ENCODE results near the gene PPP1CA.

Gene PPP1CA

DNA sequence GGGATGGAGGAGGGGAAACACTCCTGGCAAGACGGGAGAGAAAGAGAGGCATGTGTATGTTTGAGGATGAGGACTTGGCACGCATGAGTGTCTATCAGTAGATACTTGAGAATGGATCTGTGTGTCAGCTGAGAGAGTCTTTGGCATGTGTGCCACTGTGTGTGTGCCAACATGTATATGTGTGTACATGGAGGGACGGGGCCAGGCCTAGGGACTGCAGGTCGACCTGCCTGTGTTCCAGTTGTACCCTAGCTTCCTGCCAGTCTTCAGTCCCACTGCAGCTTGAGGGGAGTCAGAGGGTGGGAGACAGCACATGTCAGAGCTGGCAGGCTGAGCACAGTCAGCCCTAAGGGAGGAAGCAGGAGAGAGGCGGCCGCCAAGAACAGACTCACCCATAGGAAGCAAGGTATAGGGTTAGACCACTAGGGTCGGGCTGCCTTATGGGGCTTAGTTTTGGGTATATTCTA lies 33.9 kb downstream of the PPP1CA start:
- Mint-ChIP-seq H3K27me3 (no peaks in the 10 kb centered on the region), H3K36me3 (peaks cover 45% of the 10 kb centered on the region), H3K27ac (peak overlapping the region; percentile 64), H3K4me1 (peaks cover 87% of the 10 kb centered on the region), H3K9me3 (no peaks in the 10 kb centered on the region), H3K4me3 (peak overlapping the region; percentile 39)
- no peak for ATAC-seq

DNA sequence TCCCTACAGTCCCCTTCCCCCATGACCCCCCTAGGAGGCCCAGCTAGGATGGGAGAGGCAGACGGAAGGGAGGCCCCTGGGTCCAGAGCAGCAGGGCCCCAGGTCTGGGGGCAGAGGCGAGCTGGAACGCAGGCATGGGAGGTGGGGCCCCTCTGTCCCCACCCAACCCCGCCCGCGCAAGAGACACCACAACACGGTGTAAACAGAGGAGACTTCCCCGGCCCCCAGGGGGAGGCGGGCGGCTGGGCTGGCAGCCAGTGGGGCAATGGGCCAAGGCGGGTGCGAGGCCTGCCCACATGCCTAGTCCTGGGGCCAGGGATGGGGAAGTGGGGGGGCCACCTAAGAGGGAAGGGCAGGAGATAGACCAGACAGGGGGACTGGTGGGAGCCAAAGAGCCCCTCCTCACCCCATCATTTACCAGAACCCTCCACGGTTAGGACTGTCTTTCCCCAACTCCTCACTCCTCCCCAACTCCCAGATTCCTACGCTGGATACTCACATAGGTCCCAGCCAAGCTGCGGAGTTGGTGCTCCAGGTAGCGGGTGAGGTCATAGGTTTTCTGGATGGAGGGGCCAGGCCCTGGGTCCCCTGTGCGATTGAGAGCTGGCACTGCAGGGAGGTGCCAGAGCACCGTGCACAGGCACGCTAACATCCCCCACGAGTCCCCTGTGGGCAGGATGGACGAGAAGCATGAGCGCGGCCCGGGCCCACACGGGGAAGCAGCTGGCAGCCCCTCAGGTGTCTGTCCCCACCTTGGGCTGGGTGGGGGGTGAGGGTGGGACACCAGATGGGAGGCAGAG lies 34.5 kb downstream of the PPP1CA start:
- ATAC-seq, result no peak
- peak overlapping the region; percentile 19 for H3K4me3 Mint-ChIP-seq
- no peaks in the 10 kb centered on the region for H3K9me3 Mint-ChIP-seq
- no peaks in the 10 kb centered on the region for H3K27me3 Mint-ChIP-seq
- peaks cover 94% of the 10 kb centered on the region for H3K4me1 Mint-ChIP-seq
- H3K27ac Mint-ChIP-seq, result peak overlapping the region; percentile 64
- peaks cover 47% of the 10 kb centered on the region for H3K36me3 Mint-ChIP-seq

GRCh38 chr11:67366546-67366945 lies 35.1 kb downstream of the PPP1CA start:
- Mint-ChIP-seq H3K4me1 (peaks cover 94% of the 10 kb centered on the region), H3K9me3 (no peaks in the 10 kb centered on the region), H3K27ac (peak overlapping the region; percentile 64), H3K27me3 (no peaks in the 10 kb centered on the region), H3K4me3 (no peak overlapping the region), H3K36me3 (peaks cover 47% of the 10 kb centered on the region)
- ATAC-seq, result no peak

DNA sequence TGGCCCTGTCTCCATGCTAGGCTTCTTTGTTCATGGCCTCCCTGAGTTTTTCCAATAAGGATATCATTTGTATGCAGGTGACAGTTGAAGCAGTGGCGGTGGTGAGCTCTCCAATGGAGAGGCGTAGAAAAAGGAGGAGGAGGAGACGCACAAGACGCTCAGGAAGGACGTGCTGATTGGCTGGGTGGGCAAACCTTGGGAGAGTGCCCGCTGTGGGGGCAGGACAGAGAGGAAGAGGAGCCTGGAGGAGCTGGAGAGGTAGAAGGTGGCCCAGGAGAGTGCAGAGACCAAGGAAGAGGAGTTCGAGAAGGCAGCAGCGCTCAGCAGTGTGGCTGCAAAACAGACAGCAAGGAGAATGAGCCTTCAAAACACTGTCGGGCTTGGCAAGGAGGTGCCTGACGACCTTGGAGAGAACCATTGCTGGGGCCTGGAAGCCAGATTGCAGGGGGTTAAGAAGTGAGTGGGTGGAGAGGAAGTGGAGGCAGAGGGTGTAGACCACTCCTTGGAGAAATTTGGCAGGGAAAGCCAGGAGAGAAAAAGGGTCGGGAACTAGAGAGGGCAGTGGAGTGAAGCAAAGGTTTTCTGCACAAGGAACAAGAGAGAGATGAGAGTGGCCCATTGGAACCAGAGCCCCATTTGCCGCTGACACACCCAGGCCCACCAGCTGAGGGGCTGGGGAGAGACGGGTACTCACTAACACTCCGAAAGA lies 35.8 kb downstream of the PPP1CA start:
- Mint-ChIP-seq H3K9me3 (no peaks in the 10 kb centered on the region), H3K4me3 (peak overlapping the region; percentile 9), H3K4me1 (peaks cover 90% of the 10 kb centered on the region), H3K27me3 (no peaks in the 10 kb centered on the region), H3K36me3 (peaks cover 47% of the 10 kb centered on the region), H3K27ac (peak overlapping the region; percentile 64)
- ATAC-seq, result no peak

GRCh38 chr11:67364783-67365722 lies 36.6 kb downstream of the PPP1CA start:
- Mint-ChIP-seq H3K4me3 (peak overlapping the region; percentile 24), H3K27ac (peak overlapping the region; percentile 64), H3K4me1 (peaks cover 81% of the 10 kb centered on the region), H3K27me3 (no peaks in the 10 kb centered on the region), H3K36me3 (peaks cover 47% of the 10 kb centered on the region), H3K9me3 (no peaks in the 10 kb centered on the region)
- ATAC-seq, result no peak

- Mint-ChIP-seq H3K4me1 (peaks cover 73% of the 10 kb centered on the region), H3K4me3 (no peak overlapping the region), H3K27ac (peak overlapping the region; percentile 64), H3K27me3 (no peaks in the 10 kb centered on the region), H3K9me3 (no peaks in the 10 kb centered on the region), H3K36me3 (peaks cover 47% of the 10 kb centered on the region)
- ATAC-seq, result no peak
These were observed 37.5 kb downstream of the PPP1CA start for GRCh38 chr11:67364169-67364568.

GRCh38 chr11:67357831-67358670 lies 43.6 kb downstream of the PPP1CA start:
- no peak overlapping the region for H3K27ac Mint-ChIP-seq
- H3K27me3 Mint-ChIP-seq, result no peaks in the 10 kb centered on the region
- no peaks in the 10 kb centered on the region for H3K9me3 Mint-ChIP-seq
- peaks cover 73% of the 10 kb centered on the region for H3K4me1 Mint-ChIP-seq
- ATAC-seq, result no peak
- peaks cover 5% of the 10 kb centered on the region for H3K36me3 Mint-ChIP-seq
- H3K4me3 Mint-ChIP-seq, result no peak overlapping the region

DNA sequence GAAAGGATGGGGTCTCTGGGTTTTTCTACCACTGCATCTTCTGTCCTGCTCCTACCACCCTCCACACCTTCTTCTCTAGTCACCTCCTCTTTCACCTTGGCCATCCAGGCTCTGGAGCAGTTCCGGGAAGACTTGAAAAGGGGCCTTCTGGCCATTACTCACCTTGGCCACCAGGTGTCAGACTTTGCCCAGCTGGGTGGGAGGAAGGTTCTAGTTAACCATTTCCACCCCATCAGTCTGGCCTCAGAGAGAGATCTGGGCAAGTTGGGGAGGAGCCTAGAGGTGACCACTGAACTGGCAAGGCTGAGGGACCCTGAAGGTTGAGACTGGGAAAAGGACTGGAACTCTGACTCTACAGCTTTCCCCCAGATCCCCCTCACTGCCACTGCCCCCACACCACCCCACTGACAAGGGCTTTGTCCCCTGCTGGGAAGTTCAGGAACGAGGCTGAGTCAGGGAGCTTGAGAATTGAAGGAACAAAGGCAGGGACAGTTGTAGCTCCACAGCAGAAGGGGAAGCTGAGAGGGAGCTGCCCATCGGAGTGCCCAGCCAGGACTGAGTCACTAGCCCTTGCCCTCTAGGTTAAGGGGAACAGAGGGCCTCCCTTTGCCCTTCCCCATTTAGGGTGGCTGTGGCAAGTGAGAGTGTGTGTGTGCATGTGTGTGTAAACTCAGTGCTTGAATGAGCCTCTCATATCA lies 44.6 kb downstream of the PPP1CA start:
- ATAC-seq, result no peak
- Mint-ChIP-seq H3K9me3 (no peaks in the 10 kb centered on the region), H3K27ac (peak overlapping the region; percentile 92), H3K4me1 (peaks cover 63% of the 10 kb centered on the region), H3K36me3 (no peaks in the 10 kb centered on the region), H3K4me3 (peak overlapping the region; percentile 62), H3K27me3 (no peaks in the 10 kb centered on the region)

DNA sequence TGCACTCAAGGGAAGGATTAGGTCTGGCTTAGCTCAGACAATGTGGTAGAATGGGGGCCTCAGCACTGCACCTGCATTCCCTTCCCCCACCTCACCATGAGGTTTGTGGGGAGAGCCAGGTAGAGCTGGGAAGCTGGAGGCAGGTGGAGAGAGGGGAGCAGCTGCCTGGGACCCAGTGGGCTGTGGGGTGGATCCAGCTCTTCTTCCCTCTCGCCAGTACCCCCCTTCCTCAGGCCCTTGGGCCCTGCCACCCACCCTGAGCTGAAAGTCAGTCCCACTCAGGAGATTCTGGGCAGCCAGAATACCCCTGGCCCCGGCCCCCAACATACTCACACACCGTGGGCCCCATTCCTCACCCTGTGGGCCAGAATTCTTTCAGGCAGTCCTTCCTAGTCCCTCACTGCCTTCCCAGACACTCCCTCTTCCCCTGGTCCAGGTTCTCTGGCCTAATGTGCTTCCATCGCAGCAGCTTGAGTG lies 45.2 kb downstream of the PPP1CA start:
- no peaks in the 10 kb centered on the region for H3K36me3 Mint-ChIP-seq
- no peaks in the 10 kb centered on the region for H3K27me3 Mint-ChIP-seq
- peaks cover 61% of the 10 kb centered on the region for H3K4me1 Mint-ChIP-seq
- ATAC-seq, result no peak
- no peaks in the 10 kb centered on the region for H3K9me3 Mint-ChIP-seq
- H3K27ac Mint-ChIP-seq, result peak overlapping the region; percentile 92
- H3K4me3 Mint-ChIP-seq, result peak overlapping the region; percentile 62

DNA sequence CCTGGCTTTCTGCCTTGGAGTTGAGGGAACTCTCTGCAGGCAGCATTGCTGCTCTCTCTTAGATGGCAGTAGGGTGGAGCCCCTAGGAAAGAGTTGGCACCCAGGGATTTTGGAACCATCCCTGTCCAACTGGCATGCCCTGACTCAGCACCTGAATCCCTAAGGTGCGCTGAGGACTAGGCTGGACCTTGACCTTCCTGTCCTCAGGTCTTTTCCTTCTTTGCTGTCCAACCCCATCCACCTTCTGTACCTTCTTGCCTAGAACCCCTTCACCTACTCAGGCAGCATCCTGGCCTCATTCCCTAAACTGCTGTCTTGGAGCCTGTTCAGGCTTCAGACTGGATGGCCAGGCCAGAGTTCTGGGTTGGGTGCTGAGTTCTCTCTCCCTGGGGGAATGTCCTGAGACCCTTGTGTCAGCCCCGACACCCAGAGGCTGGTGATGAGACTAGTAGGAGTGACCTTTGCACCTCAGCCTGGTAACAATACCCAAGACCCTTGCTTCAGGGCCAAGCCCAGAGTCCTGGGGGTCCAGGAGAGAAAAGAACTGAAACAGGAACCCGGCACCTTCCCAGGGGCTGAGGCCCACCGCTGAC lies 45.8 kb downstream of the PPP1CA start:
- ATAC-seq, result no peak
- no peaks in the 10 kb centered on the region for H3K9me3 Mint-ChIP-seq

DNA sequence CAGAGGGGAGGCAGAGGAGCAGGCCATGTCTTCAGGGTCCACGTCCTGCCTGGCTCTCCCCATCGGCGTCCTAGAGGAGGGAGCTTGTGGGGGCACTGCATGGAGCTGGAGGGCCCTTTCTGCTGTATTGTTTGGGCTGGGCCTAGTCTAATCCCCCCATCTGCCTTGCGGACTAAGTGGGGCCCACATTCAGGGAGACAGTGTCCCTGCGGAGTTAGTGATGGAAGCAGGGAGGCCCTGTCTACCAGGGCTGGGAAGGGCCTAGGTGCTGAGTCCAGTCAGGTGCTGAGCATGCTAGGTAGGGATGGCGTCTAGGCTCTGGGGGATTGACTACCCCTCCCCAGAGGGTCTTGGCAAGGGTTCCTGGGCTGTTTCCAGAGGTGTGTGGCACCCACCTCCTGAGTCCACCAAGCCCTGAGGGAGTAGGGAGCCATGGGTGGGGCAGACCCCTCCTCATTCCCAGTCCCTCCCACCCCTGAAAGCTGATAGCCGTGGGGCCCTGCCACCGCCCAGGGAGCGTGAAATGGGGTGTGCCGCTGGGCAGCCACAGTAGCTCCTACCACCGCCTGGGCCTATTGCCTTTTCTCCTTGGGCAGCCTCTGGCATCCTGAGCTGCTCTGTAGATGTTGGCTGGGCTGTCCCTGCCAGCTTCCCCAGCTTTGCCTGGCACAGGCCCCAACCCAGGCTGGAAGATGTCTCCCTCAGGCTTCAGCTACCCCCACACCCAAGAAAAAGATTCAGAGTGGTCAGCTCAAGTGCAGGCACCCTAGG lies 46.5 kb downstream of the PPP1CA start:
- H3K9me3 Mint-ChIP-seq, result no peaks in the 10 kb centered on the region
- H3K27ac Mint-ChIP-seq, result peak overlapping the region; percentile 92
- H3K4me3 Mint-ChIP-seq, result no peak overlapping the region
- ATAC-seq, result no peak
- H3K27me3 Mint-ChIP-seq, result no peaks in the 10 kb centered on the region
- peaks cover 72% of the 10 kb centered on the region for H3K4me1 Mint-ChIP-seq
- H3K36me3 Mint-ChIP-seq, result no peaks in the 10 kb centered on the region

More for the DNA sequence above, 45.8 kb downstream of the PPP1CA start:
- H3K27me3 Mint-ChIP-seq, result no peaks in the 10 kb centered on the region
- H3K4me1 Mint-ChIP-seq, result peaks cover 65% of the 10 kb centered on the region
- H3K4me3 Mint-ChIP-seq, result no peak overlapping the region
- no peaks in the 10 kb centered on the region for H3K36me3 Mint-ChIP-seq
- H3K27ac Mint-ChIP-seq, result peak overlapping the region; percentile 92

- ATAC-seq, result no peak
- Mint-ChIP-seq H3K27ac (peak overlapping the region; percentile 92), H3K9me3 (no peaks in the 10 kb centered on the region), H3K4me1 (peaks cover 81% of the 10 kb centered on the region), H3K36me3 (no peaks in the 10 kb centered on the region), H3K27me3 (no peaks in the 10 kb centered on the region), H3K4me3 (peak overlapping the region; percentile 87)
These were observed 47.3 kb downstream of the PPP1CA start for GRCh38 chr11:67354075-67355022.

Measured in stimulated activated memory B cell treated with anti-CD40 and anti-IgM and Interleukin-4, amounts not matched to agents 10 μg/mL and 1 μg/mL and 100 μg/mL, for 72 hours (primary cell).